Activated CD4-positive, alpha-beta memory T cell treated with anti-CD3 and anti-CD28 coated beads, Interleukin-2, amount 10 ng/mL, durations not matched to agents 7 days and 5 days (primary cell): ENCODE data around the gene MISP. TPM values are rescaled to one million over a fixed set of nuclear protein-coding genes. Genes with fewer than 3 reads are reported as not detected.
"Not testable (repeated sequence)": the region's sequence is repeated elsewhere in the genome, so short reads cannot be mapped to it uniquely, and the experiment has no call there.

Source experiments
- CTCF ChIA-PET: fragments of 350-600 bp; sonication (Branson Sonifier 250); formaldehyde crosslinking; loops from one replicate; lab custom pipeline; 2021; ENCODE audit warnings: antibody characterized with exemption, inconsistent platforms; lab: Charles Lee
- POLR2A ChIA-PET: fragments of 350-600 bp; sonication (Branson Sonifier 250); formaldehyde crosslinking; loops from one replicate; lab custom pipeline; 2021; ENCODE audit warnings: antibody characterized with exemption; lab: Charles Lee
- DNase-seq: peaks from one replicate; pipeline ENCODE4 v3.0.0-alpha.2; 2020
- H3K27ac Mint-ChIP-seq: one replicate; pipeline ENCODE4 v1.8.0; 2021; ENCODE audit warnings: mild to moderate bottlenecking, mixed read lengths
- H3K27me3 Mint-ChIP-seq: one replicate; pipeline ENCODE4 v1.8.0; 2021; ENCODE audit warnings: mixed read lengths
- H3K36me3 Mint-ChIP-seq: one replicate; pipeline ENCODE4 v1.8.0; 2021; ENCODE audit warnings: low read depth, mixed read lengths
- H3K4me1 Mint-ChIP-seq: one replicate; pipeline ENCODE4 v1.8.0; 2021; ENCODE audit warnings: mixed read lengths
- H3K4me3 Mint-ChIP-seq: one replicate; pipeline ENCODE4 v1.8.0; 2021; ENCODE audit warnings: mild to moderate bottlenecking, mixed read lengths
- H3K9me3 Mint-ChIP-seq: one replicate; pipeline ENCODE4 v1.8.0; 2021; ENCODE audit warnings: mixed read lengths
- total RNA-seq, 2 experiments: library from RNA; stranded (reverse); gene quantifications; one replicate each; pipeline ENCODE4 v1.2.3, GENCODE V29; 2021

Gene MISP, protein sequence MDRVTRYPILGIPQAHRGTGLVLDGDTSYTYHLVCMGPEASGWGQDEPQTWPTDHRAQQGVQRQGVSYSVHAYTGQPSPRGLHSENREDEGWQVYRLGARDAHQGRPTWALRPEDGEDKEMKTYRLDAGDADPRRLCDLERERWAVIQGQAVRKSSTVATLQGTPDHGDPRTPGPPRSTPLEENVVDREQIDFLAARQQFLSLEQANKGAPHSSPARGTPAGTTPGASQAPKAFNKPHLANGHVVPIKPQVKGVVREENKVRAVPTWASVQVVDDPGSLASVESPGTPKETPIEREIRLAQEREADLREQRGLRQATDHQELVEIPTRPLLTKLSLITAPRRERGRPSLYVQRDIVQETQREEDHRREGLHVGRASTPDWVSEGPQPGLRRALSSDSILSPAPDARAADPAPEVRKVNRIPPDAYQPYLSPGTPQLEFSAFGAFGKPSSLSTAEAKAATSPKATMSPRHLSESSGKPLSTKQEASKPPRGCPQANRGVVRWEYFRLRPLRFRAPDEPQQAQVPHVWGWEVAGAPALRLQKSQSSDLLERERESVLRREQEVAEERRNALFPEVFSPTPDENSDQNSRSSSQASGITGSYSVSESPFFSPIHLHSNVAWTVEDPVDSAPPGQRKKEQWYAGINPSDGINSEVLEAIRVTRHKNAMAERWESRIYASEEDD
- not detected for total RNA-seq

DNA sequence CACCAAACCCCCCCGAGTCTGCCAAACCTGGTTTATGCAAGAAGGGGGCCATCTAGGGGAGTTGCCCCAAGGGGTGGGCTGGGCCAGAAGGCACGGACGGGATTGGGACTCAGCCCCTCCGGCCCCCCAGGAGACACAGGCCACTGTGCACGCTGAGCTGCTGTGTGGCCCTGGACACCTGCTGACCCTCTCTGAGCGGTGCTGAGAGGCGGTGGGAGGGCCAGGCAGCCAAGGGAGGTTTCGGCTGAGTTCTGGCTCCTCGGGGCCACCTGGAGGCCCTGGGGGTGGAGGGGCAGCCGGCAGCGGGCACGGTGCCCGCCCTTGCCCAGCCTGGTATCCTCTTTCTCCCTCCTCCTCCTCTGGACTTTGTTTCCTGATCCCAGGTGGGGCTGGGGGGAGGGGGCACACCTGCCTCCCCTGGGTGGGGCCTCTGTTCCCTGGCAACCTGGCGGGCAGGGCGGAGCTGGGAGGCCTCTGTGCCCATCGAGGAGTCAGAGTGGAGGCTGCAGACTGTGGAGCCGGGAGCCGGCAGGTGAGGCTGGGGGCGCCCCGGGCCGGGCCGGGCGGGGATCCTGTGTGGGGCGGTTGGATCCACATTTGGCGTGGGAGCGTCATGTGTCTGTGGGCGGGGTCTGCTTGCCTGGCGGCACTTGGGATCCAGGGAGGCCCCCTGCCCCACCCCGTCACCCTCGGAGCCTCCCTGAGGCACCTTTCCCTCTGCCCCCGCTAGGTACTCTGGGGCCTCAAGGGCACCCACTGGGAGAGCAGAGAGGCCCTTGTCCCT is at the start of gene MISP:
MISP (plus strand) TSS at position 473 of the 784 bp plus-strand sequence. CDS start 5,835 bp downstream, outside the sequence.
- no peak for DNase-seq
- CTCF ChIA-PET = no interaction called here
- H3K9me3 Mint-ChIP-seq = peaks cover 2% of the 10 kb centered on the region
- no peak within 1 kb of the TSS for H3K27ac Mint-ChIP-seq
- H3K27me3 Mint-ChIP-seq = no peaks in the 10 kb centered on the region
- POLR2A ChIA-PET = no interaction called here
- no peak within 1 kb of the TSS for H3K4me3 Mint-ChIP-seq
- H3K36me3 Mint-ChIP-seq = no peaks in the 10 kb centered on the region
- H3K4me1 Mint-ChIP-seq = no peaks in the 10 kb centered on the region

- not testable (repeated sequence) for H3K4me3 Mint-ChIP-seq
Measured at GRCh38 chr19:702847-703246, 48.1 kb upstream of the MISP start.

GRCh38 chr19:703329-703650 is 47.6 kb upstream of the MISP start:
- ChIA-PET CTCF (interaction anchor here (1.2 kb wide), 1 partner anchor 31 kb away, joined by 3 read pairs; no protein-coding TSS in a partner anchor), POLR2A (interaction anchor here (1.1 kb wide), 1 partner anchor 40 kb away, joined by 3 read pairs; no protein-coding TSS in a partner anchor)
- DNase-seq = no peak

More at GRCh38 chr19:702847-703246, 48.1 kb upstream of the MISP start:
- CTCF ChIA-PET = interaction anchor here (1.2 kb wide), 1 partner anchor 31 kb away, joined by 3 read pairs; no protein-coding TSS in a partner anchor
- H3K27ac Mint-ChIP-seq, H3K36me3 Mint-ChIP-seq, H3K9me3 Mint-ChIP-seq, DNase-seq, POLR2A ChIA-PET: not testable (repeated sequence)
- H3K4me1 Mint-ChIP-seq = peaks cover 16% of the 10 kb centered on the region
- H3K27me3 Mint-ChIP-seq = peaks cover 13% of the 10 kb centered on the region

DNA sequence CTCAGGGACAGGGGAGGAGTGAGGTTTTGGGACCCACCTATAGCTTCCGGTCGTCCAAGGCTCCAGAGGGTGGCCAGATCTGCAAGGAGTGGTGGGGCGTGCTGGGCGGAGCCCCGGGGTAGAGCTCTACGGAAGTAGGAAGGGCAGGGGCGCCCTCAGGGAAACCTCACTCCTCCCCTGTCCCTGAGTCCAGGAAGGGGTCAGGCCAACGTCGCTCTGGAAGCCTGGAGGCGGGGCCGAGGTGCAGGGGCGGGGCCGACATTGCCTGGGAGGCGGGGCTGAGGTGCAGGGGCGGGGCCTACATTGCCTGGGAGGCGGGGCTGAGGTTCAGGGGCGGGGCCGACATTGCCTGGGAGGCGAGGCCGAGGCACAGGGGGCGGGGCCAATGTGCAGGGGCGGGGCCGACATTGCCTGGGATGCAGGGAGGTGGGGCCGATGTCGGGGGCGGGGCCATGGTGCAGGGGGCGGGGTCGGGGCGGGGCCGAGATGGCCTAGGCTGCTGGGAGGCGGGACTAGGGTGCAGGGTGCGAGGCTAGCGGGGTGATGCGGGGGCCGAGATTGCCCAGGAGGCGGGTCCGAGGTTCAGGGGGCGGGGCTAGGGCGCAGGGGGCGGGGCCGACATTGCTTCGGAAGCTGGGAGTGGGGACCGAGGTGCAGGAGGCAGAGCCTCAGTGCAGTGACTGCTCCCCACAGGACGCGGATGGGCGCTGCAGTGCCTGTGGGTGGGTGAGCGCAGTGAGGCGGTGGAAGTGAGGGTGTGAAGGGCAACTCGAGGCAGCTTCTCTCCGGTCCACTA is 47.1 kb upstream of the MISP start:
- peak; percentile 72 for DNase-seq
- ChIA-PET CTCF (interaction anchor here (1.2 kb wide), 1 partner anchor 30 kb away, joined by 3 read pairs; no protein-coding TSS in a partner anchor), POLR2A (interaction anchor here (1.1 kb wide), 1 partner anchor 40 kb away, joined by 3 read pairs; no protein-coding TSS in a partner anchor)
- H3K27me3 Mint-ChIP-seq = peaks cover 18% of the 10 kb centered on the region
- peaks cover 16% of the 10 kb centered on the region for H3K4me1 Mint-ChIP-seq
- H3K27ac Mint-ChIP-seq = no peak overlapping the region
- no peaks in the 10 kb centered on the region for H3K36me3 Mint-ChIP-seq
- H3K9me3 Mint-ChIP-seq = no peaks in the 10 kb centered on the region
- no peak overlapping the region for H3K4me3 Mint-ChIP-seq

More at GRCh38 chr19:703329-703650, 47.6 kb upstream of the MISP start:
- Mint-ChIP-seq H3K4me1 (peaks cover 16% of the 10 kb centered on the region), H3K27me3 (peaks cover 18% of the 10 kb centered on the region), H3K27ac (peak overlapping the region; percentile 56), H3K36me3 (no peaks in the 10 kb centered on the region), H3K9me3 (no peaks in the 10 kb centered on the region), H3K4me3 (no peak overlapping the region)

DNA sequence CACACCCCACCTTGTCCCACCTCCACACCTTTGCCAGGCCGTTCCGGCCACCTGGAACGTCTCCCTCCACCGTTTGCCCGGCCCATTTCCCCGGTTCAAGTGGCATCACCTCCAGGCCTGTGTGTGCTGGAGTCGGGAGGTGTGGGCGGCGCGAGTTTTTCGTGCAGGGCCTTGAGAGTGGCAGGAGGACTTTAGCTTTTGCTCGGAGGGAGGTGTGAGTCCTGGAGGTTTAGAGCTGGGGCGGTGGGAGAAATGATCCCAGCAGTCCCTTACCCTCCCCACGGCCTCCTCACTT is 46.5 kb upstream of the MISP start:
- H3K27me3 Mint-ChIP-seq = peaks cover 18% of the 10 kb centered on the region
- H3K9me3 Mint-ChIP-seq = no peaks in the 10 kb centered on the region
- no peak for DNase-seq
- H3K27ac Mint-ChIP-seq = no peak overlapping the region
- ChIA-PET POLR2A (no interaction called here), CTCF (no interaction called here)
- peaks cover 16% of the 10 kb centered on the region for H3K4me1 Mint-ChIP-seq
- no peak overlapping the region for H3K4me3 Mint-ChIP-seq
- no peaks in the 10 kb centered on the region for H3K36me3 Mint-ChIP-seq

GRCh38 chr19:708154-709143 is 42.5 kb upstream of the MISP start, which contains the start of gene PALM:
Gene PALM (plus strand): TSS chr19:708935. CDS start chr19:709147, 212 bp downstream.
- ChIA-PET CTCF (no interaction called here), POLR2A (no interaction called here)
- Mint-ChIP-seq H3K4me1 (peaks cover 8% of the 10 kb centered on the region), H3K9me3 (no peaks in the 10 kb centered on the region), H3K4me3 (no peak within 1 kb of the TSS), H3K27me3 (peaks cover 25% of the 10 kb centered on the region), H3K36me3 (no peaks in the 10 kb centered on the region), H3K27ac (no peak within 1 kb of the TSS)
- DNase-seq = no peak

DNA sequence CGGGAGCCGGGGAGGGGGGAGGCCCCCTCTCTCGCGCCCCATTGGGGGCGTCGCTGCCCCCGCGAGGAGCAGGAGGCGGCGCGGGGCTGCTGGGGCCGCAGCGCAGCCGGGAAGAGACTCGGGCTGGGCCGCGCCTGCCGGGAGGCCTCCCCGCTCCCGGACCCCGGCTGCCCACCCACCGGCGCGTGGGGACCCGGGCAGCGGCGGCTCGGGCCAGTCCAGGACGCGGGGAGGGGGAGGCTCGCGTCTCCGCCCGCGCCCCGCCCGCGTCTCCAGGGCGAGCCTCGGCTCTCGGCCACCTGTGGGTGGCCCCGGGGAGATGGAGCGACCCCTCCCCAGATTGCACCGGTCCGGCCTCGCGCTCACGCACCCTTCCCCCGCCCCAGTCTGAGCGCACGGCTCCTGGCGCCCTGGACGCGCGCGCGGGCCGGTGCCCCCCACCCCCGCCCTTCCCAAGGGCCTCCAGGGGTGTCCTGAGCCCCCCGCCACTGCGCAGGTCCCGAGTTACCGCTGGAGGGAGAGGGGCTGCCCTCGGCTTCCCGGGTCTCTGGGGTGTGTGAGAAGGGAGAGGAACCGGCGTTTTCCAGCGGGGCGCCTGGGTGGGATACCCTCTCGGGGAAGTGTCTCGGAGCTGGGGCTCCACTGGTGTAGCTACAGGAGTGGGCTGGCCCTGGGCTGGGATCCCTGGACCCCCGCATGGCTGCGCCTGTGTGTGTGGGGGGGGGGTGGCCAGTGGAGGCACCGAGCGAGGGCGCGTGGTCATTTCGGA is 41.5 kb upstream of the MISP start:
- DNase-seq = no peak
- Mint-ChIP-seq H3K4me3 (no peak overlapping the region), H3K27ac (no peak overlapping the region), H3K27me3 (peaks cover 25% of the 10 kb centered on the region), H3K9me3 (no peaks in the 10 kb centered on the region), H3K36me3 (no peaks in the 10 kb centered on the region), H3K4me1 (peaks cover 3% of the 10 kb centered on the region)
- ChIA-PET CTCF (no interaction called here), POLR2A (no interaction called here)

- ChIA-PET POLR2A (no interaction called here), CTCF (no interaction called here)
- H3K9me3 Mint-ChIP-seq = no peaks in the 10 kb centered on the region
- no peak overlapping the region for H3K4me3 Mint-ChIP-seq
- DNase-seq = no peak
- peaks cover 25% of the 10 kb centered on the region for H3K27me3 Mint-ChIP-seq
- no peaks in the 10 kb centered on the region for H3K36me3 Mint-ChIP-seq
- H3K4me1 Mint-ChIP-seq = peaks cover 2% of the 10 kb centered on the region
- H3K27ac Mint-ChIP-seq = no peak overlapping the region
Measured at GRCh38 chr19:709965-710571, 40.8 kb upstream of the MISP start.

- ChIA-PET CTCF (no interaction called here), POLR2A (no interaction called here)
- Mint-ChIP-seq H3K27ac (no peak overlapping the region), H3K9me3 (peaks cover 6% of the 10 kb centered on the region), H3K4me1 (no peaks in the 10 kb centered on the region), H3K27me3 (peaks cover 25% of the 10 kb centered on the region), H3K4me3 (no peak overlapping the region), H3K36me3 (no peaks in the 10 kb centered on the region)
- no peak for DNase-seq
Measured at GRCh38 chr19:710767-711166, 40.1 kb upstream of the MISP start.

- H3K27ac Mint-ChIP-seq = no peak overlapping the region
- peaks cover 25% of the 10 kb centered on the region for H3K27me3 Mint-ChIP-seq
- ChIA-PET POLR2A (no interaction called here), CTCF (no interaction called here)
- H3K9me3 Mint-ChIP-seq = peaks cover 8% of the 10 kb centered on the region
- H3K4me3 Mint-ChIP-seq = no peak overlapping the region
- H3K36me3 Mint-ChIP-seq = no peaks in the 10 kb centered on the region
- no peak for DNase-seq
- no peaks in the 10 kb centered on the region for H3K4me1 Mint-ChIP-seq
Measured at GRCh38 chr19:711254-711653, 39.7 kb upstream of the MISP start.

DNA sequence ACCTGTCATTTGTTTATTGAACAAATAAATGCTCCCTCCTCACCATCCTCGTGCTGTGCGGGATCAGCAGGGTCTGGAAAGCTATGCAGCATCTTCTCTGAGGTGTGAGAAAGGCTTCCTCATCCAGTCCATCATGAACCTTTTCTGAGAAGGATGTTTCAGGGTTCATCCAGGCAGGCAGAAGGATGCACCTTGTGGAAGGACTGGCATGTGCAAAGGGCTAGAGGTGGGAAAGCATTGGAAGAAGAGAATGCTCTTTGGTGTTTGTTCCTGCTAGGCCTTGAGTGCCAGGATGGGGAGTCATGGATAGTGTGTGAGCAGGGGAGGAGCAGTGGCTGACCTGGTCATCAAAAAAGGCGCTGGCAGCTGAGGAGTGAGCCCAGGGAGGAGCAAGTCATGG is 35.6 kb upstream of the MISP start:
- H3K4me1 Mint-ChIP-seq = no peaks in the 10 kb centered on the region
- no peaks in the 10 kb centered on the region for H3K36me3 Mint-ChIP-seq
- H3K4me3 Mint-ChIP-seq = no peak overlapping the region
- H3K27ac Mint-ChIP-seq = no peak overlapping the region
- DNase-seq = no peak
- peaks cover 8% of the 10 kb centered on the region for H3K9me3 Mint-ChIP-seq
- ChIA-PET POLR2A (no interaction called here), CTCF (no interaction called here)
- peaks cover 15% of the 10 kb centered on the region for H3K27me3 Mint-ChIP-seq
